Measurements from ENCODE around the gene TTC33.

The TTC33 gene

DNA sequence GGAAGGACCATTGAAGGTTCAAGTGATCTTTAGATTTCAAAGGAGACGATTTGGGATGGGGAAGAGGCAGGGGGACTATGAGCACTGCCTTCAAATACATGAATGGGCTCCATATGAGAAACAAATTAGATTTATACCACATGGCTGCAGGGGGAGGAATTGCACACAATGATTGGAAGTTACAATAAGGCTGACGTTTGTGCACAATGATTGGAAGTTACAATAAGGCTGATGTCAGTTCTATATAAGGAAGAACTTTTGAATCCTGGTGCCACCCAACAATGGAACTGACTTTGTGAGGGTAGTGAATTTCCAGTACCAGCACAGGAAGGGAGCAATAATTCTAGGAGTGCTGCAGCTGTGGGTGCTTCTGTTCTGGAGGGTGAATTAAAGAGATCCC, 171.7 kb downstream of the TTC33 start:
- TF ChIP-seq, protein P1, sequence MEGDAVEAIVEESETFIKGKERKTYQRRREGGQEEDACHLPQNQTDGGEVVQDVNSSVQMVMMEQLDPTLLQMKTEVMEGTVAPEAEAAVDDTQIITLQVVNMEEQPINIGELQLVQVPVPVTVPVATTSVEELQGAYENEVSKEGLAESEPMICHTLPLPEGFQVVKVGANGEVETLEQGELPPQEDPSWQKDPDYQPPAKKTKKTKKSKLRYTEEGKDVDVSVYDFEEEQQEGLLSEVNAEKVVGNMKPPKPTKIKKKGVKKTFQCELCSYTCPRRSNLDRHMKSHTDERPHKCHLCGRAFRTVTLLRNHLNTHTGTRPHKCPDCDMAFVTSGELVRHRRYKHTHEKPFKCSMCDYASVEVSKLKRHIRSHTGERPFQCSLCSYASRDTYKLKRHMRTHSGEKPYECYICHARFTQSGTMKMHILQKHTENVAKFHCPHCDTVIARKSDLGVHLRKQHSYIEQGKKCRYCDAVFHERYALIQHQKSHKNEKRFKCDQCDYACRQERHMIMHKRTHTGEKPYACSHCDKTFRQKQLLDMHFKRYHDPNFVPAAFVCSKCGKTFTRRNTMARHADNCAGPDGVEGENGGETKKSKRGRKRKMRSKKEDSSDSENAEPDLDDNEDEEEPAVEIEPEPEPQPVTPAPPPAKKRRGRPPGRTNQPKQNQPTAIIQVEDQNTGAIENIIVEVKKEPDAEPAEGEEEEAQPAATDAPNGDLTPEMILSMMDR (conservative IDR thresholded peaks at IDR 0.05): no peak
- no peak for TF ChIP-seq ZFX (IDR thresholded peaks at IDR 0.05)

DNA sequence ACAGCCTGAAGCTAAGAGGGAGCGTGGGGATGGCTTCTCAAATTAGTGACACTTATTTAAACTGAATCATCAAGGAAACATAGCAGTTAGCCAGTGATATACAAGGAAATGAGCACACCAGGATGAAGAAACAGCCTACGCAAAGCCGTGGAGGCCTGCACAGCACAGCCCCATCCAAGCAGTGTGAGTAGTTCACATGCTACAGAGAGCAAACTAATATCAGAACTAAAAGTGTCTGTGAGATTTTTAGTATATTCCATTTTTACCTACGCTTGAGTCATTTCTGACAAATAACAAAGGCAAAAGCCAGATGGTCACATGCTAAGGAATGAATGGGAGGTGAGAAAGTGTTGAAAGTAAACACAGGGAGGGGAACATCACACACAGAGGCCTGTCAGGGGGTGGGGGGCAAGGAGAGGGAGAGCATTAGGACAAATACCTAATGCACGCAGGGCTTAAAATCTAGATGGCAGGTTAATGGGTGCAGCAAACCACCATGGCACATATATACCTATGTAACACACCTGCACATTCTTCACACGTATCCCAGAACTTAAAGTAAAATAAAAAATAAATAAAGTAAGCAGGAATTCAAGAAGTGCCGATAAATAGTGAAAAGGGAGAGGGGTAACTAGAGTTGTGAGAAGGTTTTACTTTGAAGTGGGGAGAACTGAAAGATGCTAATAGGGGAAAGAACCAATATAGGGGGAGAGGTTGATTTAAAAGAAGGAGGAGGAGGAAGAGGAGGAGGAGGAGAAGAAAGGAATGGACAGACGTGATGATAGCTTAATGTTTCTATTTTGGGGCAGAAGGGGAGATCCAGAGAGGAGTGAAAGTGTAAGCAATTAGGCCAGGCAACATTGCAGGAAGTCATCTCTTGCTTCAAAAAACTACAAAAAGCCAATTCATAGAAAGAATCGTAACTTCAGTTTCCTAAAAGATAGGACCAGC, 177.0 kb downstream of the TTC33 start:
- no peak for TF ChIP-seq ZFX (IDR thresholded peaks at IDR 0.05)
- TF ChIP-seq, protein P1 (conservative IDR thresholded peaks at IDR 0.05): no peak
- H3K27ac ChIP-seq: no peak overlapping the region

More for the DNA sequence above, 171.7 kb downstream of the TTC33 start:
- H3K27ac ChIP-seq: no peak overlapping the region

DNA sequence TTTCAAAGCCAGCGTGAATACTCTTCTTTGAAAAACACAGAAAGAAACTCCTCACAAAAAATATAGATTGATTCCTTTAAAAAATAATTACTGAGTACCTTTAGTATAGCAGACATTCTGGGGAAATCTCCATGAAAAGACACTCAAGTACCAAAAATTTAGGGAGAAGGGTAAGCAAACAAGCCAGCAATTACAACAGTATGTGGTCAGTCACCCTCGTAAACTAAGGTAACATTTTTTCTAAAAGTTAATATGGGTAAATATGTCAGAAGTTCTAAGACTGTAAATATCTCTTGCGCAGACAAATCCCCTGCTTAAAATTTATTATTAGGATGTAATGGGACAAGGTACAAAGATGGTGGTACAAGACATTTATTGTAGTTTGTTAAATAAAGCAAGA, 178.0 kb downstream of the TTC33 start:
- TF ChIP-seq, protein P1 (conservative IDR thresholded peaks at IDR 0.05): no peak
- TF ChIP-seq ZFX (IDR thresholded peaks at IDR 0.05): no peak
- H3K27ac ChIP-seq: no peak overlapping the region

DNA sequence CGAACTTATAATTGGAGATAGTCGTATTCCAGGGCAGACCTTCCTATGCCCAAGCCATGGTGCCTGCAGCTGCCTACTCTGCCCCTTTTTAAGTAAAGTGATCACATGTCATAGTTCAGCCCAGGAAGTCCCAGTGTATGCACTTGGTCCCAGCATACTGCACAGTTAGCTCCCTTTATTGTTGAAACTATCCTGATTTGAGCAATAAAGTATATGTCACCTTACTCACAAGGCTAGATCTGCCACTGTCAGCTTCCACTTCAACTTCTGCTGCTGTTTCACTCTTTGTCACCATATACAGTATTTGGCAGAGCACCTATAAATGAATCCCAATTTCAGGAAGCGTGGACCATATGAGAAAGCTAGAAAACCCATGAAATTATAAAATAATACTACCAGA, 179.8 kb downstream of the TTC33 start:
- H3K27ac ChIP-seq: no peak overlapping the region
- TF ChIP-seq ZFX (IDR thresholded peaks at IDR 0.05): no peak
- TF ChIP-seq, protein P1 (conservative IDR thresholded peaks at IDR 0.05): no peak

DNA sequence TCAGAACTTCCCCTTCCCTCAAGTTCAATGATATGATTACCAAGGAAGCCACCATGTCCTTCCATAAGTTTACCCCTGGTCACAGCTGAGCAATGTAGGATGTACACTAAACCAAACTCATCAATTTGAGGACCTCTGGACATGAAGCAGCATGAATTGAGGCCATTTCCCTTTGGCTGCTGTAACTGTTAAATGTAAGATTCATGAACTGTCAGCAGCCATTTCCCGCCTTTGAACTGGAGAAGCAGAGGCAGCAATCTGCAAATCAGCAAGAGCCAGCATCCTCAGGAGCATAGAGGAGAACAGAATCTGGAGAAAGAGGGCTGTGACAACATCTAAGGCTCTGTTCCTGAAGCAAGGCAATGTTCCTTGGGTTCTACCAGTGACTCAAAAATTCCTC, 180.3 kb downstream of the TTC33 start:
- no peak overlapping the region for H3K27ac ChIP-seq
- TF ChIP-seq ZFX (IDR thresholded peaks at IDR 0.05): no peak
- TF ChIP-seq, protein P1 (conservative IDR thresholded peaks at IDR 0.05): no peak

DNA sequence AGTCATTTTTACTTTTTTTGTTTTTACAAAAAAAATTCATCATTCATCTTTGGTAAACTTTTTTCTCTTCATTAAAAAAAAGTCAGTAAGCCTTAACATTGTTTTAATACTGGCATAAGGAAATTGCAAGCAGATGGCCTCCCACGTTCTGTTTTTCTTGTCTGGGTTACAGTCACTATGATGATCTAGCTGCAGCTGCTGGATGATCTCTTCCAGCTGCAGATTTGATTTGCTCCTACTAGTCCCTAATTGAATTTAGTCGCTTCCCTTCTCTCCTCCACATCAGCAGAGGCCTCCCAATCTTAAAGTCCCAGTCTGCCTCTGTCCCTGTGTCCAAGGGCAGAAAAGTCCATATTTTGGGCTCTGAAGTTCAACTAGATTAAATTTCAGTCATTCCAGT, 182.8 kb downstream of the TTC33 start:
- H3K27ac ChIP-seq: no peak overlapping the region
- TF ChIP-seq, protein P1 (conservative IDR thresholded peaks at IDR 0.05): no peak
- no peak for TF ChIP-seq ZFX (IDR thresholded peaks at IDR 0.05)

DNA sequence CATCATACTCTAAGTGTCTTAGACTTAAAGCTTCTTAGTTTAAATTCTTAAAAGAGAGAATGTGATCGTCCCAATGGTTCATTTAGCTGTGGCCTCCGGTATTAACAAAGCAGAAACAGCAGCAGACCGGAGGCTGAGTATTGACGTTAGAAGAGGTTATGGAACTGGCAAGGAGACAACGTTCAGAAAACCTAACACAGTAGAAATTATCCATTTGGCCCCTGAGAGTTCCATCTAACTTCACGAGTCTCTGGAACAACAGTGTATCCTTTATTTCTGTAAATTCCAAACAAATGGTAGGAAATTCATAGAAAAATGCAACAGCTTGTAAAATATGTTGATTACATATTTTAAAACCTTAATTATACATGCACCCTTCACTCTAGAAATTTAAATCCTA, 183.4 kb downstream of the TTC33 start:
- no peak overlapping the region for H3K27ac ChIP-seq
- TF ChIP-seq, protein P1 (conservative IDR thresholded peaks at IDR 0.05): no peak
- no peak for TF ChIP-seq ZFX (IDR thresholded peaks at IDR 0.05)

Data from C4-2B (cell line).